ENCODE measurements around the gene CDH4.
"Not testable (repeated sequence)": the region's sequence is repeated elsewhere in the genome, so short reads cannot be mapped to it uniquely, and the experiment has no call there.

CDH4 gene

DNA sequence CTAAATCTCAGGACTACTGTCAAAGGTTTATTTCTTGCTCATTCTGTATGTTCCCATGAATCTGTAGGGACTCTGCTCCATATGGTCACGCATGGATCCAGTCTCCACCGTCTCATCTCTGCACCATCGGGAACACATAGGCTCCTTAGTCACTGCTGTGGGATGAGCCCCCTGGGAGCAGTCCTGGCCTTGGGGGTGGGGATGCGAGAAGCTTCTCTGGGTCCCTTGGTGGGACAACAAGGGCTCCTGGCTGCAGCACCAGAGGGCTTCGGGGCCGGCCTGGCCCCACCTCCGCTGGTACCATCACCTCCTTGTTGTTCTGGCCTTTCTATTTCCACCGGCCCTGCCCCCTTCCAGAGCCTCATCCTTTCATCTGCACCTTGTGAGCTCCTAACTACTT, 148.4 kb downstream of the CDH4 start:
- in situ Hi-C loops (cut with MboI; ENCODE audit: low sequenced_read_pairs, unreplicated experiment): no loop called here
- no peak for DNase-seq (ENCODE audit: low spot score)
- no peak for TF ChIP-seq CTCF (IDR thresholded peaks at IDR 0.05; ENCODE audit: borderline replicate concordance, control extremely low read depth, extremely low read depth, insufficient read depth, missing control alignments)

DNA sequence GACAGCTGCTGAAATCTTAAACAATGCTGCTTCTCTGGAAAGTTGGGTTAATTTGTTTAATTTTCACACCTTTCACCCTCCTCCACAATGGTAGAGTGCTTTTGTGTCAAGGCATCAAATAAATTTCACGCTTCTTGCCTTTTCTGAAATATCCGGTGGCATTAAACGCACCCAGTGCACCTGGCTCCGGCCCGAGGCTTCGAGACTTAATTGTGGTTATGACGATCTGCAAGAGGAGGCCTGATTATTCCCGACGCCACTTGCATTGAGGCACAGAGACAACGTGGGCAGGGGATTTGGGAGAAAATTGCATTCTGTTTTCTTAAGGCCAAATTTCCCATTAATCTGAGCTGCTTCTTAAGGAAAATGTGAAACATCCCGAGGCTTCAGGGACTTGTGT, 152.2 kb downstream of the CDH4 start:
- TF ChIP-seq CTCF (IDR thresholded peaks at IDR 0.05; ENCODE audit: borderline replicate concordance, control extremely low read depth, extremely low read depth, insufficient read depth, missing control alignments): no peak
- in situ Hi-C loops (cut with MboI; ENCODE audit: low sequenced_read_pairs, unreplicated experiment): no loop called here
- DNase-seq (ENCODE audit: low spot score): no peak

GRCh38 chr20:61405007-61405406, 152.9 kb downstream of the CDH4 start:
- no peak for DNase-seq (ENCODE audit: low spot score)
- no peak for TF ChIP-seq CTCF (IDR thresholded peaks at IDR 0.05; ENCODE audit: borderline replicate concordance, control extremely low read depth, extremely low read depth, insufficient read depth, missing control alignments)
- in situ Hi-C loops (cut with MboI; ENCODE audit: low sequenced_read_pairs, unreplicated experiment): no loop called here

DNA sequence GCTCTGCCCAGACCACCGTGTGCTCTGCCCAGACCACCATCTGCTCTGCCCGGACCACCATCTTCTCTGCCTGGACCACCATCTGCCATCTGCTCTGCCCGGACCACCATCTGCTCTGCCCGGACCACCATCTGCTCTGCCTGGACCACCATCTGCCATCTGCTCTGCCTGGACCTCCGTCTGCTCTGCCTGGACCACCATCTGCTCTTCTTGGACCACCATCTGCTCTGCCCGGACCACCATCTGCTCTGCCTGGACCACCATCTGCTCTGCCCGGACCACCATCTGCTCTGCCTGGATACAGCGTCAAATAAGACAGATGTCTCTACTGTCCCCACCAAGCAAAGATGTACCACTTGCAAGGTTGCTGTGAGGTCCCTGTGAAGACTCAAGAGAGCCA, 154.7 kb downstream of the CDH4 start:
- in situ Hi-C loops (cut with MboI; ENCODE audit: low sequenced_read_pairs, unreplicated experiment); DNase-seq (ENCODE audit: low spot score): not testable (repeated sequence)

- DNase-seq (ENCODE audit: low spot score): no peak
- no peak for TF ChIP-seq CTCF (IDR thresholded peaks at IDR 0.05; ENCODE audit: borderline replicate concordance, control extremely low read depth, extremely low read depth, insufficient read depth, missing control alignments)
- in situ Hi-C loops (cut with MboI; ENCODE audit: low sequenced_read_pairs, unreplicated experiment): no loop called here
Measured at GRCh38 chr20:61407561-61407960, 155.5 kb downstream of the CDH4 start.

DNA sequence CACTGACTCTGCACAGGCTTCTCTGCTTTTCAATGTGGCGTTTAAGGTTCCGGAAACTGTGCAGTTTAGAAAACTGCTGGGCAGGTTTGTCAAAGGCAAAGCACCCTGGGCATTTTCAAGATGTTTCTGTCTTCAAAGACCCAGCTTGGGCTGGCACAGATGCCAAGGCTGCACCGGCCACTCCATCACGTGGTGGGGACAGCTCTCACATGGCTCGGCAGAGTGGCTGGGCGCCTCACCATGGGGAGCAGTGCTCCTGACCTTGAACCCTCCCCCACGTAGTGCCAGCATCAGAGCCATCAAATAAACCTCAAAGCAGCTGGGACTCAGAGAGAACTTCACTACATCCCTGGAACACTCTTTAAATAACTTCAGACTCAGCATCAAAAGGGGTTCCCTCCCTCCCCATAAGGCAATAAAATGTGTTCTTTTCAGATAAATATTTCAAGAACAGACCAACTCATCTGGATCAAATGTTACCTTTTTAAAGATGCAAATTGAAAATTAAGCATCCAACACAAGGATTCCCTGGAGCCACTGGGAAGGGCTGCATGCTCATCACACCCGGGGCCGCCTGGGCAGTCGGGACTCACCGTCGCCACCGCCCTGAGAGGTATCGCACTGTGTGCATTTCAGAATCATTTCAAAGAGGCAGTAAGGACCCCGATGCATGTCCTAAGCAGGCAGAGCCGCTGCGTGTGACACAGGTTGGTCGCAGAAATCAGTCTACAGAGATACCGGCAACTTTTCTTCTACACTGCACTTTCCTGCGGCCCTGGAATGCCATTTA, 157.1 kb downstream of the CDH4 start:
- no peak for TF ChIP-seq CTCF (IDR thresholded peaks at IDR 0.05; ENCODE audit: borderline replicate concordance, control extremely low read depth, extremely low read depth, insufficient read depth, missing control alignments)
- DNase-seq (ENCODE audit: low spot score): no peak
- in situ Hi-C loops (cut with MboI; ENCODE audit: low sequenced_read_pairs, unreplicated experiment): no loop called here

- in situ Hi-C loops (cut with MboI; ENCODE audit: low sequenced_read_pairs, unreplicated experiment): no loop called here
- TF ChIP-seq CTCF (IDR thresholded peaks at IDR 0.05; ENCODE audit: borderline replicate concordance, control extremely low read depth, extremely low read depth, insufficient read depth, missing control alignments): no peak
- no peak for DNase-seq (ENCODE audit: low spot score)
Measured at GRCh38 chr20:61411743-61412142, 159.7 kb downstream of the CDH4 start.
